Aorta (tissue), 4 donors: ENCODE measurements around the gene CAPZA2. TPM values are rescaled to one million over a fixed set of nuclear protein-coding genes. Genes with fewer than 3 reads are reported as not detected.

Experiments
- polyA plus RNA-seq, 2 donors: library from polyadenylated mRNA; stranded (reverse); fragments of 200-250 nt; gene quantifications; one replicate each; pipeline ENCODE4 v1.2.3, GENCODE V29; 2013
- total RNA-seq, 2 donors: library from RNA; stranded (reverse); fragmentation: NEBNext Ultra II Directional; extraction: Animal tissue kit (Norgen Biotek cat#: 25700); gene quantifications; one replicate each; pipeline ENCODE4 v1.2.1, GENCODE V29; 2021
- donor health status: healthy with polysubstance abuse.
- donor health status: Bipolar disorder and iron deficiency.
- donor health status: DM: no; HTN: no; CAD: no.
- donor health status: DM: yes; HTN: yes; CAD: no.

CAPZA2 gene
- total and polyA plus RNA-seq, 4 donors: 91.1 to 345 (median 201) TPM

Other genes starting within 250 kb of the CAPZA2 start
- 10 to 100 TPM; 16.8 to 24.6 TPM for gene MET, start 190.4 kb upstream of the CAPZA2 start, total RNA-seq
- gene MET, start 190.4 kb upstream of the CAPZA2 start, polyA plus RNA-seq: 1 to 10 TPM in 1 of 2 donors, under 1 TPM in 1; 0.79 to 1.9 TPM
- 10 to 100 TPM; 32.1 to 35.3 TPM for gene ST7, start 90.9 kb downstream of the CAPZA2 start, total RNA-seq
- 10 to 100 TPM; 24.2 to 31.7 TPM for gene ST7, start 90.9 kb downstream of the CAPZA2 start, polyA plus RNA-seq